GM23338 (cell line): Measurements from ENCODE around the gene TSPAN6.

Source experiments
- EZH2 ChIP-seq: fragments of 200-600 bp; sonication (generic); IDR thresholded peaks from one replicate; pipeline ENCODE4 v1.8.0; 2017; ENCODE audit warnings: antibody characterized with exemption, mild to moderate bottlenecking, low read depth; ENCODE audit not compliant: unreplicated experiment
- TF ChIP-seq, protein P1 (sequence below), 2 experiments: fragments of 200-600 bp in 1 of 2; sonication (generic) in 1 of 2; conservative IDR thresholded peaks; 2 replicates each; pipeline versions ENCODE4 v1.5.1 to v1.6.1; 2016 to 2017; ENCODE audit warnings: antibody characterized with exemption in 2 of 2, low read depth in 2 of 2, mild to moderate bottlenecking in 2 of 2, moderate library complexity in 1 of 2

DNA sequence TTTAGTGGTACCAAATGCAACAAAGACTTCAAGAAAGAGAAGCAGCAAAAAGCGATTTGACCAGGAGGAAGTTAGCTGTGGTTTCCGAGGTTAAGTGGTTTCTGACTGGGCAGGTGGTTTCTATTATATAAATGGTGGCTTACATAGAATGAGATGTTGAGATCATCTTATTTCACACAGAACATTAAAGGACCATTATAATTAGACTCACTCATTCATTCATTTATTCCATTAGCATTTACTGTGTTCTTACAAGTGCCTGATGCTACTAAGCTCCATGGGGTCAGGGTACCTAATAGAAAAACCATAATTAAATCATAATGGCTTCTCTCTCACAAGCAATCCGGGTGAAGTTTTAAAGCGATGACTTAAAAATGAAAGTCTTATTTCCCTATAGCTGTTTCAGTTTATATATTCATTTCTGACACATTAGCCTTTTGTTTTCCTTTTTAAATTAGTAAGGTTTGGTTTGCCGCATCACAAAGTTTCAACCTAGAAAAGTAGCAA, 10.6 kb downstream of the TSPAN6 start:
- TF ChIP-seq, protein P1, sequence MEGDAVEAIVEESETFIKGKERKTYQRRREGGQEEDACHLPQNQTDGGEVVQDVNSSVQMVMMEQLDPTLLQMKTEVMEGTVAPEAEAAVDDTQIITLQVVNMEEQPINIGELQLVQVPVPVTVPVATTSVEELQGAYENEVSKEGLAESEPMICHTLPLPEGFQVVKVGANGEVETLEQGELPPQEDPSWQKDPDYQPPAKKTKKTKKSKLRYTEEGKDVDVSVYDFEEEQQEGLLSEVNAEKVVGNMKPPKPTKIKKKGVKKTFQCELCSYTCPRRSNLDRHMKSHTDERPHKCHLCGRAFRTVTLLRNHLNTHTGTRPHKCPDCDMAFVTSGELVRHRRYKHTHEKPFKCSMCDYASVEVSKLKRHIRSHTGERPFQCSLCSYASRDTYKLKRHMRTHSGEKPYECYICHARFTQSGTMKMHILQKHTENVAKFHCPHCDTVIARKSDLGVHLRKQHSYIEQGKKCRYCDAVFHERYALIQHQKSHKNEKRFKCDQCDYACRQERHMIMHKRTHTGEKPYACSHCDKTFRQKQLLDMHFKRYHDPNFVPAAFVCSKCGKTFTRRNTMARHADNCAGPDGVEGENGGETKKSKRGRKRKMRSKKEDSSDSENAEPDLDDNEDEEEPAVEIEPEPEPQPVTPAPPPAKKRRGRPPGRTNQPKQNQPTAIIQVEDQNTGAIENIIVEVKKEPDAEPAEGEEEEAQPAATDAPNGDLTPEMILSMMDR (conservative IDR thresholded peaks at IDR 0.05; ENCODE audit: low read depth in 2 of 2), result no peak
- no peak for TF ChIP-seq EZH2
